BLaER1 treated with 17β-estradiol and CSF1 and Interleukin-3, amounts not matched to agents 10 nM and 100 nM (cell line): Measurements from ENCODE around the gene MAML3.
A peak's percentile ranks its signal among the peaks of the same experiment; 100 is the strongest.

Experiments
- H3K27ac ChIP-seq, 11 experiments: shearing (Covaris generic); formaldehyde crosslinking; 2 replicates each; pipeline ENCODE4 v1.8.1; 2022
- H3K27me3 ChIP-seq, 11 experiments: shearing (Covaris generic); formaldehyde crosslinking; 2 replicates each; pipeline ENCODE4 v1.8.1; 2022
- H3K36me3 ChIP-seq, 11 experiments: shearing (Covaris generic); formaldehyde crosslinking; 2 replicates each; pipeline ENCODE4 v1.8.1; 2022
- H3K4me1 ChIP-seq, 10 experiments: shearing (Covaris generic); formaldehyde crosslinking; 2 replicates each; pipeline ENCODE4 v1.8.1; 2022
- H3K4me2 ChIP-seq, 11 experiments: shearing (Covaris generic); formaldehyde crosslinking; 2 replicates each; pipeline ENCODE4 v1.8.1; 2022
- H3K4me3 ChIP-seq, 10 experiments: shearing (Covaris generic); formaldehyde crosslinking; 2 replicates each; pipeline ENCODE4 v1.8.1; 2022
- H3K9ac ChIP-seq, 11 experiments: shearing (Covaris generic); formaldehyde crosslinking; 2 replicates each; pipeline ENCODE4 v1.8.1; 2022
- H3K9me3 ChIP-seq, 11 experiments: shearing (Covaris generic); formaldehyde crosslinking; replicated peaks in 1 of 11; 2 replicates each; pipeline ENCODE4 v1.8.1; 2022
- H4K20me1 ChIP-seq, 11 experiments: shearing (Covaris generic); formaldehyde crosslinking; 2 replicates each; pipeline ENCODE4 v1.8.1; 2022
- Cebpa-rat ChIP-seq, 11 experiments: shearing (Covaris generic); IDR thresholded peaks; 2 replicates each; pipeline ENCODE4 v1.8.1; 2022

MAML3 gene

DNA sequence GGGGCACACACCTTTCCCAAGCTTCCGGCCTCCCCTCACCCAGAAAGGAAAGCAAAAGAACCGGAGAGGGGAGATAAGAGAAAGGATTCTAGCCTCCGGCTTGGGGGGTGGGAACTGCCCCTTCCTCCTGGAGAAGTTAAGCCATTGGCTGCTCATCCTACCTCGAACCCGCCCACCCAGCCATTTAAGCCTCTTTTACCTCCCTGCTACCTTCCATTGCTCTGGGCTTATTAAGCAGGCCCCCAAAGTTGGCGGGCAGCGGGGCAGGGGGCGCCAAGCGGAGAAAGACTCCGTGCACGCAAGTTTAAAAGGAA, 2.3 kb downstream of the MAML3 start:
- Histone ChIP-seq H3K4me1 (peaks cover 43 to 52% (median 50%) of the 10 kb centered on the region in 10 experiments), H3K4me2 (peak overlapping the region; percentile 70 to 92 (median 81)), H3K27ac (peak overlapping the region; percentile 80 to 99 (median 98)), H3K9ac (peak overlapping the region; percentile 86 to 98 (median 97)), H3K9me3 (no peaks in the 10 kb centered on the region), H4K20me1 (peaks cover 0 to 24% (median 0%) of the 10 kb centered on the region in 11 experiments; a peak in 3 of 22 replicates), H3K4me3 (peak overlapping the region; percentile 74 to 95 (median 89)), H3K36me3 (peaks cover 0 to 6% (median 0%) of the 10 kb centered on the region in 11 experiments; a peak in 3 of 22 replicates), H3K27me3 (no peaks in the 10 kb centered on the region)
- TF ChIP-seq Cebpa-rat (IDR thresholded peaks at IDR 0.05): no peak

- Histone ChIP-seq H3K27me3 (no peaks in the 10 kb centered on the region), H4K20me1 (peaks cover 0 to 24% (median 0%) of the 10 kb centered on the region in 11 experiments; a peak in 3 of 22 replicates), H3K4me2 (peak overlapping the region; percentile 70 to 93 (median 90)), H3K9ac (peak overlapping the region; percentile 86 to 98 (median 97)), H3K9me3 (no peaks in the 10 kb centered on the region), H3K27ac (peak overlapping the region; percentile 80 to 99 (median 98)), H3K4me3 (peak overlapping the region; percentile 74 to 95 (median 89)), H3K4me1 (peaks cover 37 to 46% (median 44%) of the 10 kb centered on the region in 10 experiments), H3K36me3 (peaks cover 0 to 6% (median 0%) of the 10 kb centered on the region in 11 experiments; a peak in 3 of 22 replicates)
- TF ChIP-seq Cebpa-rat (IDR thresholded peaks at IDR 0.05): no peak
Observed at GRCh38 chr4:140150886-140151698, 2.9 kb downstream of the MAML3 start.

DNA sequence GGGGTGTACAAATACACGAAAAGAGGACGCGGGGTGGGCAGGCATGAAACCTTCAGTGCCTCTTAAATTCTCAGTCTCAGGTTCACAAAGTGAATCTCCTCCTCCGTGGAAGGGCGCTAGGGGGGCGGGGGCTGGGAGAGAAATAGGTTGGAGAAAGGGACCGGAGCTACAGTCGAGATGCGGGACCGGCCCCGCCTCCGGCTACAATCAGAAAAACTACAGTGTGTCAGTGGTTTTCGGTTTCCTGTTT, 3.4 kb downstream of the MAML3 start:
- H3K9ac ChIP-seq: peak overlapping the region; percentile 86 to 98 (median 97)
- H4K20me1 ChIP-seq: peaks cover 0 to 24% (median 0%) of the 10 kb centered on the region in 11 experiments; a peak in 3 of 22 replicates
- peak overlapping the region; percentile 80 to 99 (median 98) for H3K27ac ChIP-seq
- H3K9me3 ChIP-seq: no peaks in the 10 kb centered on the region
- H3K4me3 ChIP-seq: peak overlapping the region; percentile 74 to 95 (median 89)
- H3K4me2 ChIP-seq: peak overlapping the region; percentile 70 to 93 (median 90)
- no peak for TF ChIP-seq Cebpa-rat (IDR thresholded peaks at IDR 0.05)
- peaks cover 0 to 6% (median 0%) of the 10 kb centered on the region in 11 experiments; a peak in 3 of 22 replicates for H3K36me3 ChIP-seq
- no peaks in the 10 kb centered on the region for H3K27me3 ChIP-seq
- peaks cover 32 to 41% (median 39%) of the 10 kb centered on the region in 10 experiments for H3K4me1 ChIP-seq

DNA sequence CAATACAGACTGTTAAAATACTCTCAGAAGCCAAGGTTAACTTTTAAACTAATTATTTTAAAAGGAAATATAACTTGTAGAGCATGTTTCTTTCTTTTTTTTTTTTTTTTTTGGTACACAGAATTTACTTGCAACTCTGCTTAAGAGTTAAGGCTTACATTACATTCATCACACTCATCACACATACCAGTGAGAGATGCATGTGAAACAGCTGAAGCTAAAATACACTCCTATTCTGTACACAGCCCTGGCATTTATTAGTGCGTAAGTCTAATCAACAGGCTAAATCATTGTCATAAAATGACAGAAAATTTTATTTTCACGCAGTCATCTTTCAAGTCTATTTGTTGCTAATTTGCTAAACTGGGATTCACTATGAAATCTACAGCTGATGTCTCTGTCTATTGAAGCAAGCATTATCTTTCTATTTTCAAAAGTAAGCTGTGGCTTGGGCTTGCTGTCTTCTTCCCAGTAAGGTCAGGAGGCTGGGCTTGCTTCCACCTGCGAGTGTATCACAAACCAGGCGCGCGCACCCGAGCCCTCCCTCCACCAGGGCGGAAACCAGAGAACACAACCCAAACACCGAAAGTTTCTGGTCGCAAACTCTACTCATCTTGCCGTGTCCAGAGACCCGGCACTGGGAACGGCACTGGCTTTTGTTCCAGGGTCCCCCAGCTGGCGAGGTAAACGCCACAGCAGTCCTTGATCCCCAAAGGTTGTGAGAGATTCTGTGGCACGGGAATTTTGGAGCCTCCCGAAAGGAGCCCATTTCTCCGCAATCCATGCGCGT, 3.9 kb downstream of the MAML3 start:
- Histone ChIP-seq H3K4me3 (peak overlapping the region; percentile 74 to 95 (median 89)), H4K20me1 (peaks cover 0 to 26% (median 1%) of the 10 kb centered on the region in 11 experiments; a peak in 5 of 22 replicates), H3K4me1 (peaks cover 30 to 38% (median 35%) of the 10 kb centered on the region in 10 experiments), H3K27me3 (no peaks in the 10 kb centered on the region), H3K4me2 (peak overlapping the region; percentile 70 to 93 (median 90)), H3K36me3 (peaks cover 0 to 6% (median 0%) of the 10 kb centered on the region in 11 experiments; a peak in 3 of 22 replicates), H3K9ac (peak overlapping the region; percentile 86 to 98 (median 97)), H3K9me3 (no peaks in the 10 kb centered on the region), H3K27ac (peak overlapping the region; percentile 80 to 99 (median 98))
- TF ChIP-seq Cebpa-rat (IDR thresholded peaks at IDR 0.05): no peak

- Histone ChIP-seq H3K27me3 (no peaks in the 10 kb centered on the region), H3K27ac (no peak overlapping the region), H4K20me1 (peaks cover 0 to 74% (median 22%) of the 10 kb centered on the region in 11 experiments; a peak in 11 of 22 replicates), H3K36me3 (peaks cover 0 to 19% (median 6%) of the 10 kb centered on the region in 11 experiments; a peak in 4 of 22 replicates), H3K4me2 (peak overlapping the region in 1 of 11 experiments; percentile 5; a peak in 1 of 22 replicates), H3K4me1 (peaks cover 16 to 35% (median 24%) of the 10 kb centered on the region in 10 experiments), H3K9ac (no peak overlapping the region), H3K4me3 (no peak overlapping the region), H3K9me3 (no peaks in the 10 kb centered on the region)
- TF ChIP-seq Cebpa-rat (IDR thresholded peaks at IDR 0.05): no peak
Observed at GRCh38 chr4:140144050-140144449, 9.9 kb downstream of the MAML3 start.

DNA sequence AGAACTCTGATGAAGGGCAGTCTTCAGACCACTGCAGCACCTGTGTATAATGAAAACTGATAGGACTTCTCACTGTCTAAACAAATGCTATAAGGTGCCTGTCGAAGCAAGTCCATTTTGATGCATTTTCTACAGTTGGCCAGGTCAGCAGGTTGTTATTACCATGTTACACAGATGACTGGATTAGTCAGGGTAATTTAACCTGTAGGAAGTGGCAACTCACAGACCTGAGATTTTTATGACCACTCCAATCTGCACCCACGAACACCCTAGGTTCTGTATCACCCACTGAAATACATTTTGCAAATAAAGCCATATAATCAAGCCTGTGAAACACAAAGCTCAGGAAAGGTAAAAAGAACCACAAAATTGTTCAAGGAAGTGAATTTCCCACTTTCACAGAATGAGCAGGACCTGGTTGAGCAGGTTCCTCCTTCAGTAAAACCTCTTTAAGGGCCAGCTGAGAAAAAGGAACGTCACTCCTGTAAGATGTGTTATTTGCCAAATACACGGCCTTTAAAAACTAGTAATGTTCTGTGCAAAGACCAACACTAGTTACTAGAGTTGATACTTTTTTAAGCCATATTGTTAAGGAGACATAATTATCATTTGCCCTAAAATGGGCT, 12.7 kb downstream of the MAML3 start:
- H3K36me3 ChIP-seq: peaks cover 0 to 16% (median 12%) of the 10 kb centered on the region in 11 experiments; a peak in 3 of 22 replicates
- H3K27ac ChIP-seq: no peak overlapping the region
- no peak overlapping the region for H3K4me2 ChIP-seq
- H3K4me1 ChIP-seq: peaks cover under 1 to 26% (median 14%) of the 10 kb centered on the region in 10 experiments; a peak in 18 of 20 replicates
- peaks cover 0 to 16% (median 0%) of the 10 kb centered on the region in 11 experiments; a peak in 5 of 22 replicates for H3K9me3 ChIP-seq
- no peak for TF ChIP-seq Cebpa-rat (IDR thresholded peaks at IDR 0.05)
- peaks cover 0 to 77% (median 15%) of the 10 kb centered on the region in 11 experiments; a peak in 11 of 22 replicates for H4K20me1 ChIP-seq
- no peak overlapping the region for H3K4me3 ChIP-seq
- H3K9ac ChIP-seq: no peak overlapping the region
- no peaks in the 10 kb centered on the region for H3K27me3 ChIP-seq

DNA sequence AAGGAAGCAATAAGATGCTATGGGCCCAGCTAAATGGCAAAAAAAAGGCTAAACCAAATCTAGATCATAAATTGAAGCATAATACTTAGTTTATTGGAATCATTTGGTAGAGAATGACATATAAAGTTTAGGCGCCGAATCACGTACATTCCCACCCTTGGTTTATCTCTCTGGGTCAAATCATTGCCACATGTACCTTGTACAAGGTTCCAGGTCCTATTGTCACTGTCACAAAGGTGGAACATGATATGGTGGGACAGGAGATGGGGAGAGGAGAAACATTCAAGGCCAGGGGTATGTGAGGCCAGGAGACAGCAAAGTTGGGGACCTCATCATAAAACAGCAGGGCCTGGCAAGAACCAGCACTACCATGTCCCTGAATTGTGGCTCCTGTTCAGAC, 13.4 kb downstream of the MAML3 start:
- peaks cover 8 to 33% (median 15%) of the 10 kb centered on the region in 10 experiments; a peak in 18 of 20 replicates for H3K4me1 ChIP-seq
- no peak for TF ChIP-seq Cebpa-rat (IDR thresholded peaks at IDR 0.05)

GRCh38 chr4:140138428-140138827, 15.6 kb downstream of the MAML3 start:
- Histone ChIP-seq H3K4me1 (peaks cover 8 to 53% (median 23%) of the 10 kb centered on the region in 10 experiments; a peak in 17 of 20 replicates), H3K4me2 (no peak overlapping the region), H3K4me3 (no peak overlapping the region), H3K9me3 (peaks cover 0 to 16% (median 0%) of the 10 kb centered on the region in 11 experiments; a peak in 5 of 22 replicates), H3K9ac (no peak overlapping the region), H3K27me3 (no peaks in the 10 kb centered on the region), H3K27ac (no peak overlapping the region), H4K20me1 (peaks cover 0 to 88% (median 31%) of the 10 kb centered on the region in 11 experiments; a peak in 13 of 22 replicates), H3K36me3 (peaks cover 0 to 23% (median 4%) of the 10 kb centered on the region in 11 experiments; a peak in 6 of 22 replicates)
- no peak for TF ChIP-seq Cebpa-rat (IDR thresholded peaks at IDR 0.05)

More for the DNA sequence above, 13.4 kb downstream of the MAML3 start:
- H4K20me1 ChIP-seq: peaks cover 0 to 84% (median 21%) of the 10 kb centered on the region in 11 experiments; a peak in 13 of 22 replicates
- no peak overlapping the region for H3K4me2 ChIP-seq
- peaks cover 0 to 23% (median 12%) of the 10 kb centered on the region in 11 experiments; a peak in 6 of 22 replicates for H3K36me3 ChIP-seq
- H3K9ac ChIP-seq: no peak overlapping the region
- H3K4me3 ChIP-seq: no peak overlapping the region
- peaks cover 0 to 16% (median 0%) of the 10 kb centered on the region in 11 experiments; a peak in 5 of 22 replicates for H3K9me3 ChIP-seq
- no peaks in the 10 kb centered on the region for H3K27me3 ChIP-seq
- no peak overlapping the region for H3K27ac ChIP-seq
